Regular cardiac myocyte (primary cell): ENCODE results near the gene SHKBP1. TPM values are rescaled to one million over a fixed set of nuclear protein-coding genes. Genes with fewer than 3 reads are reported as not detected.

Source experiments
- total RNA-seq: library from RNA; depleted of rRNA; stranded (reverse); fragments of >200 nt; gene quantifications from 2 replicates; pipeline ENCODE4 v1.2.3, GENCODE V29; 2014

Gene SHKBP1
- 18.6 and 33.0 TPM in 2 replicates for total RNA-seq

GRCh38 chr19:40576585-40577451, at the start of gene SHKBP1:
SHKBP1 (plus strand) TSS chr19:40576873; CDS start chr19:40576900, 27 bp downstream.

GRCh38 chr19:40601134-40601974, 24.7 kb downstream of the SHKBP1 start, which contains the start of gene LTBP4:
LTBP4 (plus strand) TSS chr19:40601369; CDS start chr19:40601388, 19 bp downstream.

Other genes with a start within 250 kb of the SHKBP1 start
- 8.2 and 9.0 TPM in 2 replicates for gene C19orf47, start 228.5 kb upstream of the SHKBP1 start, total RNA-seq
- 118 and 344 TPM in 2 replicates for gene PLD3, start 228.2 kb upstream of the SHKBP1 start, total RNA-seq
- gene HIPK4, start 186.7 kb upstream of the SHKBP1 start, total RNA-seq = 0.19 and 0.28 TPM in 2 replicates
- 0.58 and 1.7 TPM in 2 replicates for gene PRX, start 163.5 kb upstream of the SHKBP1 start, total RNA-seq
- gene SERTAD1, start 150.9 kb upstream of the SHKBP1 start, total RNA-seq = 23.4 and 47.7 TPM in 2 replicates
- gene SERTAD3, start 132.5 kb upstream of the SHKBP1 start, total RNA-seq = 20.6 and 28.9 TPM in 2 replicates
- 63.1 and 82.1 TPM in 2 replicates for gene BLVRB, start 111.1 kb upstream of the SHKBP1 start, total RNA-seq
- 0.77 and 3.7 TPM in 2 replicates for gene SPTBN4, start 109.9 kb upstream of the SHKBP1 start, total RNA-seq
- gene LTBP4, start 24.5 kb downstream of the SHKBP1 start, total RNA-seq = 6.8 and 7.1 TPM in 2 replicates
- 21.7 and 22.8 TPM in 2 replicates for gene NUMBL, start 113.8 kb downstream of the SHKBP1 start, total RNA-seq
- gene COQ8B, start 140.0 kb downstream of the SHKBP1 start, total RNA-seq = 30.7 and 31.9 TPM in 2 replicates
- gene ITPKC, start 140.2 kb downstream of the SHKBP1 start, total RNA-seq = 10.7 and 12.1 TPM in 2 replicates
- 0.56 and 0.96 TPM in 2 replicates for gene ACTMAP, start 173.6 kb downstream of the SHKBP1 start, total RNA-seq
- gene SNRPA, start 174.3 kb downstream of the SHKBP1 start, total RNA-seq = 17.8 and 27.4 TPM in 2 replicates
- gene MIA, start 198.6 kb downstream of the SHKBP1 start, total RNA-seq = 0.85 TPM in 1 of 2 replicates, not detected in the other
- gene RAB4B, start 201.4 kb downstream of the SHKBP1 start, total RNA-seq = 6.5 and 9.2 TPM in 2 replicates
- 63.1 and 84.5 TPM in 2 replicates for gene EGLN2, start 222.3 kb downstream of the SHKBP1 start, total RNA-seq